Glutamatergic neuron (in vitro differentiated cells): Measurements from ENCODE around the gene PCOLCE2. TPM values are rescaled to one million over a fixed set of nuclear protein-coding genes. Genes with fewer than 3 reads are reported as not detected.

ENCODE experiments used
- DNase-seq: peaks from one replicate; pipeline ENCODE4 v3.0.0; 2022
- H3K27ac Mint-ChIP-seq: one replicate; pipeline ENCODE4 v1.8.0; 2020; ENCODE audit warnings: mild to moderate bottlenecking, mixed read lengths, inconsistent platforms; ENCODE audit not compliant: unreplicated experiment
- H3K27me3 Mint-ChIP-seq: one replicate; pipeline ENCODE4 v1.8.0; 2020; ENCODE audit warnings: mild to moderate bottlenecking, moderate library complexity, mixed read lengths, inconsistent platforms; ENCODE audit not compliant: unreplicated experiment
- H3K36me3 Mint-ChIP-seq: one replicate; pipeline ENCODE4 v1.8.0; 2020; ENCODE audit warnings: mild to moderate bottlenecking, mixed read lengths, inconsistent platforms; ENCODE audit not compliant: unreplicated experiment
- H3K4me1 Mint-ChIP-seq: one replicate; pipeline ENCODE4 v1.8.0; 2020; ENCODE audit warnings: mild to moderate bottlenecking, low read depth, mixed read lengths, inconsistent platforms; ENCODE audit not compliant: unreplicated experiment
- H3K4me3 Mint-ChIP-seq: one replicate; pipeline ENCODE4 v1.8.0; 2020; ENCODE audit warnings: mild to moderate bottlenecking, mixed read lengths, inconsistent platforms; ENCODE audit not compliant: unreplicated experiment
- H3K9me3 Mint-ChIP-seq: one replicate; pipeline ENCODE4 v1.8.0; 2020; ENCODE audit warnings: mild to moderate bottlenecking, moderate library complexity, mixed read lengths, inconsistent platforms; ENCODE audit not compliant: unreplicated experiment
- CTCF ChIP-seq: fragments of 200-600 bp; sonication (generic); IDR thresholded peaks from one replicate; pipeline ENCODE4 v1.5.0; 2021; ENCODE audit not compliant: partially characterized antibody, unreplicated experiment
- total RNA-seq: library from RNA; stranded (reverse); fragmentation: NEBNext Ultra II Directional; extraction: Animal tissue kit (Norgen Biotek cat#: 25700); gene quantifications from one replicate; pipeline ENCODE4 v1.2.1, GENCODE V29; 2021; ENCODE audit not compliant: unreplicated experiment

PCOLCE2 gene
- total RNA-seq, 1 donor from 2014 or later = 33.4 TPM

GRCh38 chr3:142904639-142905436 is 16.0 kb upstream of the PCOLCE2 start:
- H3K27ac Mint-ChIP-seq = no peak overlapping the region

GRCh38 chr3:142902356-142902755 is 13.5 kb upstream of the PCOLCE2 start:
- Mint-ChIP-seq H3K27ac (no peak overlapping the region), H3K36me3 (no peaks in the 10 kb centered on the region), H3K9me3 (peaks cover 3% of the 10 kb centered on the region), H3K4me1 (peaks cover 16% of the 10 kb centered on the region), H3K27me3 (no peaks in the 10 kb centered on the region), H3K4me3 (no peak overlapping the region)
- no peak for TF ChIP-seq CTCF
- DNase-seq = no peak

More at GRCh38 chr3:142904639-142905436, 16.0 kb upstream of the PCOLCE2 start:
- Mint-ChIP-seq H3K9me3 (peaks cover 3% of the 10 kb centered on the region), H3K36me3 (no peaks in the 10 kb centered on the region), H3K4me3 (no peak overlapping the region), H3K4me1 (peaks cover 2% of the 10 kb centered on the region), H3K27me3 (no peaks in the 10 kb centered on the region)
- TF ChIP-seq CTCF = no peak
- DNase-seq = no peak

- Mint-ChIP-seq H3K9me3 (peaks cover 1% of the 10 kb centered on the region), H3K4me1 (peaks cover 27% of the 10 kb centered on the region), H3K36me3 (no peaks in the 10 kb centered on the region), H3K27me3 (peaks cover 3% of the 10 kb centered on the region), H3K27ac (no peak overlapping the region), H3K4me3 (no peak overlapping the region)
- TF ChIP-seq CTCF = no peak
- DNase-seq = no peak
Measured at GRCh38 chr3:142898346-142899213, 9.7 kb upstream of the PCOLCE2 start.

- H3K4me3 Mint-ChIP-seq = no peak overlapping the region
- no peaks in the 10 kb centered on the region for H3K36me3 Mint-ChIP-seq
- peaks cover 1% of the 10 kb centered on the region for H3K9me3 Mint-ChIP-seq
- H3K4me1 Mint-ChIP-seq = peaks cover 27% of the 10 kb centered on the region
- H3K27me3 Mint-ChIP-seq = peaks cover 3% of the 10 kb centered on the region
- no peak for DNase-seq
- no peak for TF ChIP-seq CTCF
- H3K27ac Mint-ChIP-seq = no peak overlapping the region
Measured at GRCh38 chr3:142897807-142898206, 8.9 kb upstream of the PCOLCE2 start.
